SK-N-SH (cell line): Measurements from ENCODE around the gene CCDC9. TPM values are rescaled to one million over a fixed set of nuclear protein-coding genes. Genes with fewer than 3 reads are reported as not detected.

ENCODE experiments used
- CTCF ChIA-PET: fragments of 300-600, 350-600 bp; formaldehyde crosslinking; extraction: SDS; loops from one replicate; lab custom pipeline; 2021; lab: Yijun Ruan, JAX
- POLR2A ChIA-PET: fragments of 350-600 bp; sonication (Branson Sonifier 250); formaldehyde crosslinking; extraction: SDS; loops from one replicate; lab custom pipeline; 2020; ENCODE audit warnings: antibody characterized with exemption, inconsistent platforms; lab: Yijun Ruan, JAX
- DNase-seq: peaks from one replicate; pipeline ENCODE4 v3.0.0; 2012
- H2AFZ ChIP-seq: fragments of 200-600 bp; sonication (generic); 2 replicates; pipeline ENCODE4 v1.8.1; 2016; ENCODE audit warnings: antibody characterized with exemption, mild to moderate bottlenecking, low read depth
- H3F3A ChIP-seq: fragments of 200-600 bp; sonication (generic); replicated peaks from 2 replicates; pipeline ENCODE3; 2016; ENCODE audit warnings: antibody characterized with exemption, mild to moderate bottlenecking; ENCODE audit not compliant: insufficient read depth
- H3K27ac ChIP-seq, 2 experiments: fragments of 200-500 bp in 1 of 2; fragments of 200-600 bp in 1 of 2; sonication (Bioruptor generic) in 1 of 2; sonication (generic), shearing (Covaris generic) in 1 of 2; 2 replicates each; pipeline versions ENCODE4 v1.5.1 to v1.6.1; 2014 to 2016; ENCODE audit warnings: low read depth in 2 of 2, inconsistent platforms in 1 of 2, low read length in 1 of 2, mild to moderate bottlenecking in 1 of 2, mixed read lengths in 1 of 2
- H3K27me3 ChIP-seq: fragments of 200-600 bp; sonication (generic), shearing (Covaris generic); 2 replicates; pipeline ENCODE4 v1.6.1; 2016; ENCODE audit warnings: mixed run types; ENCODE audit not compliant: insufficient read depth
- H3K36me3 ChIP-seq, 2 experiments: fragments of 200-500 bp in 1 of 2; fragments of 200-600 bp in 1 of 2; sonication (Bioruptor generic) in 1 of 2; sonication (generic) in 1 of 2; replicated peaks in 1 of 2; 2 replicates each; pipeline versions ENCODE3 to v1.5.1; 2014 to 2016; ENCODE audit warnings: low read length in 1 of 2, mild to moderate bottlenecking in 1 of 2; ENCODE audit not compliant: insufficient read depth in 2 of 2, control insufficient read depth in 1 of 2
- H3K4me1 ChIP-seq, 2 experiments: fragments of 200-500 bp in 1 of 2; fragments of 200-600 bp in 1 of 2; sonication (Bioruptor generic) in 1 of 2; sonication (generic), shearing (Covaris generic) in 1 of 2; 2 replicates each; pipeline versions ENCODE4 v1.5.1 to v1.6.1; 2014 to 2016; ENCODE audit warnings: low read depth in 1 of 2, low read length in 1 of 2, mixed run types in 1 of 2; ENCODE audit not compliant: insufficient read depth in 2 of 2, control insufficient read depth in 1 of 2
- H3K4me2 ChIP-seq: fragments of 200-600 bp; sonication (generic), shearing (Covaris generic); 2 replicates; pipeline ENCODE4 v1.6.1; 2017; ENCODE audit warnings: mixed run types
- H3K4me3 ChIP-seq, 2 experiments: fragments of 200-500 bp in 1 of 2; fragments of 200-600 bp in 1 of 2; sonication (Bioruptor generic) in 1 of 2; sonication (generic), shearing (Covaris generic) in 1 of 2; 2 replicates each; pipeline versions ENCODE4 v1.5.1 to v1.8.1; 2014 to 2016; ENCODE audit warnings: low read depth in 2 of 2, inconsistent platforms in 1 of 2, low read length in 1 of 2, mild to moderate bottlenecking in 1 of 2, mixed read lengths in 1 of 2, moderate library complexity in 1 of 2
- H3K79me2 ChIP-seq: fragments of 200-600 bp; sonication (generic); 2 replicates; pipeline ENCODE4 v1.8.1; 2017; ENCODE audit warnings: mild to moderate bottlenecking; ENCODE audit not compliant: insufficient read depth
- H3K9ac ChIP-seq: fragments of 200-600 bp; sonication (generic); 2 replicates; pipeline ENCODE4 v1.6.1; 2017; ENCODE audit warnings: mixed run types
- H3K9me2 ChIP-seq: fragments of 200-600 bp; sonication (generic); 2 replicates; pipeline ENCODE4 v1.6.1; 2017; ENCODE audit warnings: mixed run types
- H3K9me3 ChIP-seq: fragments of 200-600 bp; sonication (generic); 2 replicates; pipeline ENCODE4 v1.6.1; 2017; ENCODE audit warnings: mixed run types, mild to moderate bottlenecking, moderate library complexity
- H4K20me1 ChIP-seq: fragments of 200-600 bp; sonication (generic); 2 replicates; pipeline ENCODE4 v1.6.1; 2017; ENCODE audit warnings: mild to moderate bottlenecking, mixed run types; ENCODE audit not compliant: insufficient read depth
- CTCF ChIP-seq: fragments of 200-600 bp; sonication (generic); IDR thresholded peaks from 2 replicates; pipeline ENCODE4 v1.6.1; 2017; ENCODE audit warnings: antibody characterized with exemption, mild to moderate bottlenecking, moderate library complexity
- FOSL2 ChIP-seq: IDR thresholded peaks from 2 replicates; pipeline ENCODE4 v1.4.0; 2012; ENCODE audit warnings: low read depth, mild to moderate bottlenecking, moderate library complexity, borderline replicate concordance
- FOXJ3 ChIP-seq: sonication (generic); formaldehyde crosslinking; IDR thresholded peaks from 2 replicates; pipeline ENCODE4 v1.5.1; 2020; ENCODE audit warnings: mild to moderate bottlenecking, missing genetic modification reagents
- GABPA ChIP-seq: IDR thresholded peaks from 2 replicates; pipeline ENCODE4 v1.4.0; 2012; ENCODE audit warnings: low read depth, mild to moderate bottlenecking
- GATA2 ChIP-seq: sonication (generic); formaldehyde crosslinking; IDR thresholded peaks from 2 replicates; pipeline ENCODE4 v1.5.0; 2020; ENCODE audit warnings: mild to moderate bottlenecking, missing genetic modification reagents
- MEF2A ChIP-seq: IDR thresholded peaks from 2 replicates; pipeline ENCODE4 v1.4.0; 2012; ENCODE audit warnings: low read depth, borderline replicate concordance
- POLR2AphosphoS5 ChIP-seq: IDR thresholded peaks from 2 replicates; pipeline ENCODE4 v1.6.1; 2012; ENCODE audit warnings: low read depth, low read length
- RCOR1 ChIP-seq: fragments of 150-350 bp; IDR thresholded peaks from 2 replicates; pipeline ENCODE4 v1.6.1; 2017; ENCODE audit warnings: antibody characterized with exemption, low read length
- RXRA ChIP-seq: IDR thresholded peaks from 2 replicates; pipeline ENCODE4 v1.4.0; 2012; ENCODE audit warnings: low read depth, mild to moderate bottlenecking, borderline replicate concordance
- SIN3A ChIP-seq: IDR thresholded peaks from 2 replicates; pipeline ENCODE4 v1.6.1; 2012; ENCODE audit warnings: low read depth, mild to moderate bottlenecking, low read length, moderate library complexity, borderline replicate concordance
- SMC3 ChIP-seq: IDR thresholded peaks from 2 replicates; pipeline ENCODE4 v1.6.1; 2012; ENCODE audit warnings: low read depth, low read length, improper control_type of control experiment
- TAF1 ChIP-seq: IDR thresholded peaks from 2 replicates; pipeline ENCODE4 v1.6.1; 2012; ENCODE audit warnings: low read depth, mild to moderate bottlenecking, low read length, moderate library complexity, borderline replicate concordance
- TCF12 ChIP-seq: IDR thresholded peaks from 2 replicates; pipeline ENCODE4 v1.4.0; 2012
- TEAD4 ChIP-seq: IDR thresholded peaks from 2 replicates; pipeline ENCODE4 v1.4.0; 2012; ENCODE audit warnings: mild to moderate bottlenecking, borderline replicate concordance; ENCODE audit not compliant: insufficient read depth
- YY1 ChIP-seq: IDR thresholded peaks from 2 replicates; pipeline ENCODE4 v1.4.0; 2012; ENCODE audit warnings: low read depth, mild to moderate bottlenecking
- WGBS: methylation state at CpG from one replicate; pipeline ENCODE4 v1.1.6; 2017; ENCODE audit warnings: low lambda C conversion rate; 5-methylcytosine and 5-hydroxymethylcytosine counted together
- polyA plus RNA-seq, 3 experiments: library from polyadenylated mRNA; depleted of rRNA; stranded (reverse); fragments of >200 nt; gene quantifications; 2 replicates each; pipeline ENCODE4 v1.2.3, GENCODE V29; 2012
- TF ChIP-seq, protein P1 (sequence below): fragments of 150-350 bp; IDR thresholded peaks from 2 replicates; pipeline ENCODE4 v1.6.1; 2017; ENCODE audit warnings: antibody characterized with exemption, low read length, low read depth, borderline replicate concordance

The CCDC9 gene
- polyA plus RNA-seq, 1 of the 3 experiments (the other 2 are of a cell fraction), result 12.4 TPM

DNA sequence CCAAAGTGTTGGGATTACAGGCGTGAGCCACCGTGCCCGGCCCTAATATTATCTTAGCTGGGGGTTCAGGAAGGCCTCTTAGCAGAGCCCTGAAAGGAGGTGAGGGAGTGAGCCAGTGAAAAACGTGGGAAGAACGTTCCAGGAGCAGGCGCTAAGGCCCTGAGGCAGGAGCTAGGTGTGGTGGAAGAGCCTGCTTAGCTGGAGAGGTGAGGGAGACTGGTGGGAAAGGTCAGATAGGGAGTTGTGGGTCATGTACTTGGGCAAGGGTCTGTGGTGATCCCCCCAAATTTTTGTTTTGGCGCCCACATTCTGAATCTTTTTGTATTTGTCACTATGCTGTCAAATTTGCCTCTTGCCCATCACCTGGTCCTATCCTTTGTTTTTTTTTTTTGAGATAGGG is 13.3 kb downstream of the CCDC9 start:
- no peaks in the 10 kb centered on the region for H3K79me2 ChIP-seq
- no peak overlapping the region for H3K27ac ChIP-seq
- H3K4me1 ChIP-seq, result peaks cover 0 to 6% of the 10 kb centered on the region in 2 experiments; a peak in 1 of 4 replicates
- no peaks in the 10 kb centered on the region for H4K20me1 ChIP-seq
- no peak overlapping the region for H3K4me3 ChIP-seq
- H3K9me2 ChIP-seq, result no peaks in the 10 kb centered on the region
- no peak overlapping the region for H3K4me2 ChIP-seq
- H3K9ac ChIP-seq, result no peak overlapping the region
- POLR2A ChIA-PET, result no interaction called here
- H3K36me3 ChIP-seq, result peaks cover 14 to 23% of the 10 kb centered on the region in 2 experiments
- no peaks in the 10 kb centered on the region for H3K27me3 ChIP-seq
- CTCF ChIA-PET, result interaction anchor here (0.8 to 3.0 kb wide), 3 partner anchors 14 to 26 kb away, joined by 3 to 12 read pairs (median 4); no protein-coding TSS in a partner anchor
- peaks cover 12% of the 10 kb centered on the region for H3F3A ChIP-seq
- 97% methylated on average over 7 of the region's 7 CpGs for WGBS
- H3K9me3 ChIP-seq, result no peaks in the 10 kb centered on the region
- H2AFZ ChIP-seq, result no peak overlapping the region
- TF ChIP-seq GATA2, result no peak
- no peak for TF ChIP-seq FOSL2
- TF ChIP-seq GABPA, result no peak
- TF ChIP-seq RXRA, result no peak
- TF ChIP-seq YY1, result no peak
- no peak for TF ChIP-seq MEF2A
- no peak for TF ChIP-seq TEAD4
- TF ChIP-seq FOXJ3 (CRISPR knock-in tag), result no peak
- TF ChIP-seq RCOR1, result no peak
- no peak for TF ChIP-seq TCF12
- no peak for TF ChIP-seq TAF1
- no peak for TF ChIP-seq SMC3
- no peak for TF ChIP-seq POLR2AphosphoS5
- no peak for DNase-seq

- Histone ChIP-seq H3K9ac (no peak overlapping the region), H3K36me3 (peaks cover 6 to 21% of the 10 kb centered on the region in 2 experiments)
- no peak for TF ChIP-seq YY1
- TF ChIP-seq, protein P1, sequence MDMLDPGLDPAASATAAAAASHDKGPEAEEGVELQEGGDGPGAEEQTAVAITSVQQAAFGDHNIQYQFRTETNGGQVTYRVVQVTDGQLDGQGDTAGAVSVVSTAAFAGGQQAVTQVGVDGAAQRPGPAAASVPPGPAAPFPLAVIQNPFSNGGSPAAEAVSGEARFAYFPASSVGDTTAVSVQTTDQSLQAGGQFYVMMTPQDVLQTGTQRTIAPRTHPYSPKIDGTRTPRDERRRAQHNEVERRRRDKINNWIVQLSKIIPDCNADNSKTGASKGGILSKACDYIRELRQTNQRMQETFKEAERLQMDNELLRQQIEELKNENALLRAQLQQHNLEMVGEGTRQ, result no peak
- no peak for TF ChIP-seq SIN3A
- no peak for TF ChIP-seq CTCF
Measured at GRCh38 chr19:47270408-47270807, 14.1 kb downstream of the CCDC9 start.

More at GRCh38 chr19:47270408-47270807, 14.1 kb downstream of the CCDC9 start:
- 93% methylated on average over 3 of the region's 10 CpGs for WGBS
- H3K79me2 ChIP-seq, result no peaks in the 10 kb centered on the region
- peaks cover 14% of the 10 kb centered on the region for H3F3A ChIP-seq
- POLR2A ChIA-PET, result no interaction called here
- H3K9me3 ChIP-seq, result no peaks in the 10 kb centered on the region
- no peaks in the 10 kb centered on the region for H3K27me3 ChIP-seq
- no peak overlapping the region for H2AFZ ChIP-seq
- H3K4me3 ChIP-seq, result no peak overlapping the region
- DNase-seq, result no peak
- no peak overlapping the region for H3K27ac ChIP-seq
- no peak overlapping the region for H3K4me2 ChIP-seq
- no peaks in the 10 kb centered on the region; the same call in 1 of the 2 replicates for H4K20me1 ChIP-seq
- H3K9me2 ChIP-seq, result no peaks in the 10 kb centered on the region
- CTCF ChIA-PET, result interaction anchor here (0.8 to 3.0 kb wide), 2 partner anchors 26 to 120 kb away, joined by 3 to 12 read pairs; no protein-coding TSS in a partner anchor
- H3K4me1 ChIP-seq, result peaks cover 4 to 9% of the 10 kb centered on the region in 2 experiments; a peak in 3 of 4 replicates
